Caco-2 (cell line): ENCODE measurements around the gene DDOST. TPM values are rescaled to one million over a fixed set of nuclear protein-coding genes. Genes with fewer than 3 reads are reported as not detected.
A peak's percentile ranks its signal among the peaks of the same experiment; 100 is the strongest.

Experiments used
- Bru-seq: library from RNA; stranded (reverse); fragments of 400-500 nt; gene quantifications from one replicate; lab custom pipeline; 2021; lab: Mats Ljungman, UMichigan
- BruChase-seq, 2 experiments: library from RNA; stranded (reverse); fragments of 400-500 nt; gene quantifications; one replicate each; lab custom pipeline; 2021; lab: Mats Ljungman, UMichigan
- BruUV-seq: library from RNA; stranded (reverse); fragments of 400-500 nt; replicated peaks from 2 replicates; lab custom pipeline; 2021; lab: Mats Ljungman, UMichigan
- CTCF ChIA-PET: fragments of 300-600 bp; sonication (Branson Sonifier 250); formaldehyde crosslinking; loops from one replicate; lab custom pipeline; 2022; ENCODE audit warnings: antibody characterized with exemption; lab: Charles Lee
- POLR2A ChIA-PET: fragments of 300-600 bp; sonication (Branson Sonifier 250); formaldehyde crosslinking; loops from one replicate; lab custom pipeline; 2022; ENCODE audit warnings: antibody characterized with exemption; lab: Charles Lee
- DNase-seq, 2 experiments: peaks; one replicate each; pipeline versions ENCODE4 v3.0.0 to v3.0.0-alpha.2; 2020 to 2022
- H3K27me3 ChIP-seq: replicated peaks from 2 replicates; pipeline ENCODE4 v1.6.0; 2011; ENCODE audit warnings: low read length; ENCODE audit not compliant: control insufficient read depth, insufficient read depth
- H3K36me3 ChIP-seq: 2 replicates; pipeline ENCODE4 v1.5.1; 2011; ENCODE audit warnings: low read length; ENCODE audit not compliant: control insufficient read depth, insufficient read depth
- H3K4me1 ChIP-seq: fragments of 250-450 bp; sonication (Bioruptor Pico); 2 replicates; pipeline ENCODE4 v1.5.1; 2020; ENCODE audit warnings: mild to moderate bottlenecking
- H3K4me3 ChIP-seq: 2 replicates; pipeline ENCODE4 v1.5.1; 2011; ENCODE audit warnings: low read depth, mild to moderate bottlenecking, control low read depth, low read length
- H3K9me3 ChIP-seq: fragments of 250-450 bp; sonication (Bioruptor Pico); 2 replicates; pipeline ENCODE4 v1.5.1; 2020; ENCODE audit warnings: mild to moderate bottlenecking, moderate library complexity
- H3K27ac Mint-ChIP-seq: one replicate; pipeline ENCODE4 v1.8.0; 2022; ENCODE audit warnings: mixed read lengths; ENCODE audit not compliant: unreplicated experiment
- H3K27me3 Mint-ChIP-seq: one replicate; pipeline ENCODE4 v1.8.0; 2022; ENCODE audit warnings: mixed read lengths; ENCODE audit not compliant: insufficient read depth, unreplicated experiment
- H3K36me3 Mint-ChIP-seq: one replicate; pipeline ENCODE4 v1.8.0; 2022; ENCODE audit warnings: mild to moderate bottlenecking, mixed read lengths; ENCODE audit not compliant: insufficient read depth, unreplicated experiment
- H3K4me1 Mint-ChIP-seq: one replicate; pipeline ENCODE4 v1.8.0; 2022; ENCODE audit warnings: low read depth, mixed read lengths; ENCODE audit not compliant: unreplicated experiment
- H3K4me3 Mint-ChIP-seq: one replicate; pipeline ENCODE4 v1.8.0; 2022; ENCODE audit warnings: mild to moderate bottlenecking, moderate library complexity, mixed read lengths; ENCODE audit not compliant: unreplicated experiment
- H3K9me3 Mint-ChIP-seq: one replicate; pipeline ENCODE4 v1.8.0; 2022; ENCODE audit warnings: mixed read lengths; ENCODE audit not compliant: unreplicated experiment
- CTCF ChIP-seq, 2 experiments: fragments of 200-600 bp in 1 of 2; IDR thresholded peaks; 1 replicate in 1 of 2; 2 replicates in 1 of 2; pipeline versions ENCODE4 v1.5.1 to v1.8.0; 2011 to 2022; ENCODE audit warnings: antibody characterized with exemption in 1 of 2, control low read depth in 1 of 2, inconsistent platforms in 1 of 2, low read depth in 1 of 2, low read length in 1 of 2, mild to moderate bottlenecking in 1 of 2, moderate library complexity in 1 of 2; ENCODE audit not compliant: insufficient read depth in 1 of 2, severe bottlenecking in 1 of 2, unreplicated experiment in 1 of 2
- intact Hi-C: fragments of 100-400 bp; cut with micrococcal nuclease; formaldehyde crosslinking; loops from one replicate; pipeline ENCODE4 v1.10.0; 2022; ENCODE audit not compliant: unreplicated experiment
- long read RNA-seq: library from polyadenylated mRNA; stranded (forward); transcript quantifications from one replicate; pipeline ENCODE4 v2.0.0, GENCODE V29; 2022
- total RNA-seq: library from RNA; stranded (reverse); gene quantifications from 2 replicates; pipeline ENCODE4 v1.2.3, GENCODE V29; 2022

The DDOST gene
- total RNA-seq: 332 and 339 TPM in 2 replicates
- percentile 93 among the genes with signal in this experiment for Bru-seq, nascent RNA
- BruChase-seq, experiment 1, labeled RNA remaining after a 2-hour chase: percentile 93 among the genes with signal in this experiment
- BruChase-seq, experiment 2, labeled RNA remaining after a 6-hour chase: percentile 96 among the genes with signal in this experiment
- long read RNA-seq, transcript DDOST-202 (11 exons, 2,126 nt): major isoform, 1,227 of 1,282 reads
- long read RNA-seq, partial matches to known transcripts: 20 of 1,282 reads
- long read RNA-seq, other reads (novel, unspliced or antisense): 31 of 1,282 reads

DNA sequence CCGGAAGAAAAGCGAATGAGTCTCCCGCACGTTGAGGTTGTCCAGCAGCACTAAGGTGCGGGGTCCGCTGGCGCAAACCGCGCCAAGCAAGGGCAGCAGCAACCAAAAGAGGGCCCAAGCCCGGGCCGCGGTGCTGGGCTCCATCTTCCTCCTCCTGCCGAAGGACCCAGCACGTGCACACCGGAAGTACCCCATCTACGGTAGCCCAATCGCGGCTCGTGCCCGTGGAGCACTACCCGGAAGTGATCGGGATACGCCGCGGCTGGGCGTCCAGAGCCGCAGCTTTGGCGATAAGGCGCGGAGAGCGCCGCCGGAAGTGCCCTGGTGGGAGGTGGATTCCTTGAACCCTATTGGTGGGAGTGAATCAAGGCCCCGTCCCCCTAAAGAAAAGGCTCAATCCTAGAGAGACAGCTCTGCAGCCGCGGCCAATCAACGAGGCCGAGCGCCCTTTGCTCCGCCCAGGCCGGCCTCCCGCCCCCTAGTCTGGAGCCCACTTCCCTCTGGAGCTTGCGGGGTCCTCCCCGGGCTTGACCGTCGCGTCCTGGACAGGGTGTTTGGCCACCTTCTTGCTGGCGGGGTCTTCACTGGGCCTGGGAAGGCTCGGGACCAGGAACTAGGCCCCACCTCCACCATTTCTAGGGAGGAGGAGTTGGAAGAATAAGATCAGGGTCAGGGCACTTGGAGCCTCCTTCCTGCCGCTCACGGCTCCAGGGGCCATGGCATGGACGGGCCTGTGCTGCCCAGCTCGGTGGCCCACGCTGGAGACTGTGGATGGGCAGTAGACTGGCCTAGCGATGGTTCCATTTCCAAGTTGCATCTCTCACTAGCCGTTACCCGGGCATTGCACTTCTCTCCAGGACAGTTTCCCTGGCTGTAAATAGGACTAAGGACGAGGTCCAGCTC, at the start of gene DDOST:
TSS of gene DDOST (minus strand) at position 163 of the 903 bp plus-strand sequence. CDS start at position 144, 19 bp downstream.
- H3K36me3 ChIP-seq: no peaks in the 10 kb centered on the region
- peak; percentile 96 to 97 for DNase-seq
- peak within 1 kb of the TSS; percentile 95 for H3K27ac Mint-ChIP-seq
- H3K27me3 ChIP-seq: no peaks in the 10 kb centered on the region
- TF ChIP-seq CTCF (IDR thresholded peaks at IDR 0.05; ENCODE audit: insufficient read depth in 1 of 2, low read depth in 1 of 2, low read length in 1 of 2, severe bottlenecking in 1 of 2, unreplicated experiment in 1 of 2): peak in 1 of 2 experiments; percentile 58
- H3K9me3 Mint-ChIP-seq: no peaks in the 10 kb centered on the region
- intact Hi-C loops: no loop called here
- ChIA-PET POLR2A (interaction anchor here (0.5 to 1.9 kb wide), 2 partner anchors 112 to 125 kb away, joined by 3 to 6 read pairs; partner anchors contain the start of gene HP1BP3), CTCF (interaction anchor here (0.5 to 1.8 kb wide), 7 partner anchors 20 to 153 kb away, joined by 3 to 12 read pairs (median 3); no protein-coding TSS in a partner anchor)
- H3K36me3 Mint-ChIP-seq: peaks cover 44% of the 10 kb centered on the region
- no peaks in the 10 kb centered on the region for H3K9me3 ChIP-seq
- peak within 1 kb of the TSS; percentile 75 for H3K4me3 ChIP-seq
- peak within 1 kb of the TSS; percentile 95 for H3K4me3 Mint-ChIP-seq
- no peaks in the 10 kb centered on the region for H3K27me3 Mint-ChIP-seq
- H3K4me1 ChIP-seq: no peaks in the 10 kb centered on the region
- BruUV-seq: no TSS peak
- H3K4me1 Mint-ChIP-seq: peaks cover 19% of the 10 kb centered on the region

GRCh38 chr1:20710469-20711284, 49.5 kb upstream of the DDOST start:
- H3K36me3 Mint-ChIP-seq: no peaks in the 10 kb centered on the region
- H3K27me3 Mint-ChIP-seq: no peaks in the 10 kb centered on the region
- H3K27ac Mint-ChIP-seq: no peak overlapping the region
- TF ChIP-seq CTCF (IDR thresholded peaks at IDR 0.05; ENCODE audit: insufficient read depth in 1 of 2, low read depth in 1 of 2, low read length in 1 of 2, severe bottlenecking in 1 of 2, unreplicated experiment in 1 of 2): no peak
- intact Hi-C loops: no loop called here
- H3K4me1 ChIP-seq: no peaks in the 10 kb centered on the region
- no peaks in the 10 kb centered on the region for H3K9me3 ChIP-seq
- no peaks in the 10 kb centered on the region for H3K9me3 Mint-ChIP-seq
- ChIA-PET POLR2A (no interaction called here), CTCF (no interaction called here)
- DNase-seq: no peak
- H3K36me3 ChIP-seq: no peaks in the 10 kb centered on the region
- H3K4me3 Mint-ChIP-seq: no peak overlapping the region
- H3K4me3 ChIP-seq: no peak overlapping the region
- H3K4me1 Mint-ChIP-seq: no peaks in the 10 kb centered on the region
- no peaks in the 10 kb centered on the region for H3K27me3 ChIP-seq
- BruUV-seq: no TSS peak
